Ascending aorta (tissue), 2 donors: ENCODE data around the gene NCS1. TPM values are rescaled to one million over a fixed set of nuclear protein-coding genes. Genes with fewer than 3 reads are reported as not detected.

Experiments
- DNase-seq, 2 donors: peaks; one replicate each; pipeline ENCODE4 v3.0.0-alpha.2; 2019; ENCODE audit warnings: low spot score in 2 of 2
- H3K27ac ChIP-seq, 2 donors: fragments of 200-600 bp; sonication (generic); one replicate each; pipeline ENCODE4 v1.5.1; 2016 to 2017; ENCODE audit warnings: mild to moderate bottlenecking in 1 of 2
- H3K27me3 ChIP-seq: fragments of 200-600 bp; sonication (generic); one replicate; pipeline ENCODE4 v1.5.1; 2017
- H3K36me3 ChIP-seq, 2 donors: fragments of 200-600 bp; sonication (generic); one replicate each; pipeline ENCODE4 v1.5.1; 2016
- H3K4me1 ChIP-seq, 2 donors: fragments of 200-600 bp; sonication (generic); one replicate each; pipeline ENCODE4 v1.5.1; 2016 to 2017; ENCODE audit warnings: mild to moderate bottlenecking in 1 of 2
- H3K4me3 ChIP-seq, 2 donors: fragments of 200-600 bp; sonication (generic); one replicate each; pipeline ENCODE4 v1.5.1; 2016 to 2017; ENCODE audit warnings: mild to moderate bottlenecking in 1 of 2
- H3K9me3 ChIP-seq, 2 donors: fragments of 200-600 bp; sonication (generic); one replicate each; pipeline ENCODE4 v1.5.1; 2016
- CTCF ChIP-seq, 3 experiments: fragments of 200-600 bp in 2 of 3; fragments of 450-650 bp in 1 of 3; sonication (generic) in 2 of 3; IDR thresholded peaks; one replicate each; pipeline ENCODE4 v1.5.1; 2016 to 2019; ENCODE audit warnings: antibody characterized with exemption in 3 of 3, mild to moderate bottlenecking in 1 of 3, moderate library complexity in 1 of 3
- intact Hi-C: fragments of 100-400 bp; cut with DNase I; formaldehyde crosslinking; loops from one replicate; pipeline ENCODE4 v1.15.1; 2023
- total RNA-seq: library from RNA; depleted of rRNA; stranded (reverse); fragments of >200 nt; gene quantifications from one replicate; pipeline ENCODE4 v1.1.0, GENCODE V29; 2016

Gene NCS1
- total RNA-seq, 1 donor from 2014 or later, result 34.7 TPM

- Histone ChIP-seq H3K36me3 (no peaks in the 10 kb centered on the region), H3K27me3 (no peaks in the 10 kb centered on the region), H3K4me3 (peak overlapping the region in 1 of 2 donors; percentile 59), H3K27ac (peak overlapping the region; percentile 89 to 90), H3K4me1 (peaks cover 38 to 67% of the 10 kb centered on the region in 2 donors), H3K9me3 (no peaks in the 10 kb centered on the region)
- TF ChIP-seq CTCF (IDR thresholded peaks at IDR 0.05), result no peak
- DNase-seq, result no peak
- intact Hi-C loops, result loop anchor here (2.0 kb wide), 1 partner anchor 13 kb away; the partner anchor contains the start of gene NCS1
These were observed 13.8 kb downstream of the NCS1 start for GRCh38 chr9:130186051-130186450.

DNA sequence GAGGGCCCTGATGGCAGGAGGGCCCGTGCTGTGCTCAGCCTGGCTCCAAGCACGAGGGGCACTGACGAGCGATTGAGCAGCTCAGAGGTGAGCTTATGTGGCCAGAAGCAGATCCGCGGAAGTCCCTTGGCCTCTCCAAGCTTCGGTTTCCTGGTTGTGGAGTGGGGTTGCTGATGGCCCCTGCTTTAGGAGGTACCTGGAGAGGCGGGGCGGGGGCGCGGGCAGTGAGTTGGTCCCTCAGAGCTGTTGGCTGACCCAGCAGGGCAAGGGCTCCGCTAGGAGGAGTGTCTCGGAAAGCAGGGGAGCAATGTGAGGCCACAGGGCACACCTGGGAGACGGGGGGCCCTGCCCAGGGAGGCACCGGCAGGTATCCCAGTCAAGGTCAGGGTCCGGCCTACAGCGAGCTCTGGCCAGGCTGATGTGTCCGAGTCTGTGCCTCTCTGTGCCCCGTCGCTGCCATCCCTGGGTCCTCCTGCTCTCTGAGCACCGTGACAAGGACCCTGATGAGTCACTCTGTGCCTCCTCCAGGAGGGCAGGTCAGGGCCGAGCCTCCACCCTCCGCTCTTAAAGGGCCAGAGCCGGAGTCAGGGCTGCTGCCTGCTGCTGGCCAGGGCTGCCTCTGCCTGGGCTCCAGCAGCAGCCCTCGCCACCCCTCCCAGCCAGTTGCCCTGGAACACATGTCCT, 14.8 kb downstream of the NCS1 start:
- no peaks in the 10 kb centered on the region for H3K36me3 ChIP-seq
- peaks cover 38 to 74% of the 10 kb centered on the region in 2 donors for H3K4me1 ChIP-seq
- H3K4me3 ChIP-seq, result peak overlapping the region; percentile 47 to 59
- intact Hi-C loops, result loop anchor here (2.0 kb wide), 1 partner anchor 14 kb away; the partner anchor contains the start of gene NCS1
- no peaks in the 10 kb centered on the region for H3K9me3 ChIP-seq
- H3K27me3 ChIP-seq, result no peaks in the 10 kb centered on the region
- H3K27ac ChIP-seq, result peak overlapping the region; percentile 89 to 90
- peak in 1 of 2 donors; percentile 85 for DNase-seq
- TF ChIP-seq CTCF (IDR thresholded peaks at IDR 0.05), result no peak

GRCh38 chr9:130187523-130187846, 15.3 kb downstream of the NCS1 start:
- no peak for DNase-seq
- Histone ChIP-seq H3K27ac (peak overlapping the region; percentile 89 to 90), H3K27me3 (no peaks in the 10 kb centered on the region), H3K36me3 (no peaks in the 10 kb centered on the region), H3K9me3 (no peaks in the 10 kb centered on the region), H3K4me3 (peak overlapping the region; percentile 47 to 59), H3K4me1 (peaks cover 38 to 77% of the 10 kb centered on the region in 2 donors)
- intact Hi-C loops, result loop anchor here (2.0 kb wide), 1 partner anchor 15 kb away; the partner anchor contains the start of gene NCS1
- TF ChIP-seq CTCF (IDR thresholded peaks at IDR 0.05), result no peak

DNA sequence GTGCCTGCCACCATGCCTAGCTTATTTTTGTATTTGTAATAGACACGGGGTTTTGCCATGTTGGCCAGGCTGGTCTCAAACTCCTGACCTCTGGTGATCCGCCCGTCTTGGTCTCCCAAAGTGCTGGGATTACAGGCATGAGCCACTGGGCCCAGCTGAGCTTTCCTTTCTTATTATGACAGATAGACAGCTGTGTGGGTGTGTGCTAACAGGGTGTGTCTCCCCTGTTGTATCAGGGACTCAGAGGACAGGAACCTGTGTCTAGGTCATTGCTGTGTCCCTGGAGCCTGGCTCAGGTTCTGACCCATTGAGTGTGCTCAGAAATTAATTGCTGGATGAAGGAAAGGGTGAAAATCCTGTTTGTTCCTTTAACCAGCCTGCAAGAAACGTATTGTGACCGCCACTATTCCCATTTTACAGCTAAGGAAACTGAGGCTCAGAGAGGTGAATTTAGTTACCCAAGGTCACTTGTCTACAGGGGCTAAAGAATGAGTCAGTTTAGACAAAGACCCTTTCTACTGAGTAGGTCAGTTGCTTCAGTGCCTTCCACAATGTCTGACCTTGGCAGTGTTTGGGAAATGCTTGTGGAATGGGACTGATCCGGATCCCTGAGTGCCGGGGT, 16.8 kb downstream of the NCS1 start:
- intact Hi-C loops, result no loop called here
- Histone ChIP-seq H3K27ac (peak overlapping the region in 1 of 2 donors; percentile 32), H3K9me3 (no peaks in the 10 kb centered on the region), H3K4me1 (peaks cover 30 to 75% of the 10 kb centered on the region in 2 donors), H3K27me3 (no peaks in the 10 kb centered on the region), H3K4me3 (no peak overlapping the region), H3K36me3 (no peaks in the 10 kb centered on the region)
- DNase-seq, result no peak
- TF ChIP-seq CTCF (IDR thresholded peaks at IDR 0.05), result no peak

GRCh38 chr9:130189840-130190239, 17.6 kb downstream of the NCS1 start:
- Histone ChIP-seq H3K27me3 (no peaks in the 10 kb centered on the region), H3K4me3 (no peak overlapping the region), H3K36me3 (no peaks in the 10 kb centered on the region), H3K9me3 (no peaks in the 10 kb centered on the region), H3K27ac (peak overlapping the region in 1 of 2 donors; percentile 32), H3K4me1 (peaks cover 24 to 77% of the 10 kb centered on the region in 2 donors)
- intact Hi-C loops, result no loop called here
- no peak for TF ChIP-seq CTCF (IDR thresholded peaks at IDR 0.05)
- no peak for DNase-seq
